NCI-H526 (cell line): Measurements from ENCODE around the gene TTLL10.

Experiments used
- DNase-seq, 2 experiments: peaks; one replicate each; lab custom pipeline; 2025; lab: John Stamatoyannopoulos, UW

TTLL10 gene

DNA sequence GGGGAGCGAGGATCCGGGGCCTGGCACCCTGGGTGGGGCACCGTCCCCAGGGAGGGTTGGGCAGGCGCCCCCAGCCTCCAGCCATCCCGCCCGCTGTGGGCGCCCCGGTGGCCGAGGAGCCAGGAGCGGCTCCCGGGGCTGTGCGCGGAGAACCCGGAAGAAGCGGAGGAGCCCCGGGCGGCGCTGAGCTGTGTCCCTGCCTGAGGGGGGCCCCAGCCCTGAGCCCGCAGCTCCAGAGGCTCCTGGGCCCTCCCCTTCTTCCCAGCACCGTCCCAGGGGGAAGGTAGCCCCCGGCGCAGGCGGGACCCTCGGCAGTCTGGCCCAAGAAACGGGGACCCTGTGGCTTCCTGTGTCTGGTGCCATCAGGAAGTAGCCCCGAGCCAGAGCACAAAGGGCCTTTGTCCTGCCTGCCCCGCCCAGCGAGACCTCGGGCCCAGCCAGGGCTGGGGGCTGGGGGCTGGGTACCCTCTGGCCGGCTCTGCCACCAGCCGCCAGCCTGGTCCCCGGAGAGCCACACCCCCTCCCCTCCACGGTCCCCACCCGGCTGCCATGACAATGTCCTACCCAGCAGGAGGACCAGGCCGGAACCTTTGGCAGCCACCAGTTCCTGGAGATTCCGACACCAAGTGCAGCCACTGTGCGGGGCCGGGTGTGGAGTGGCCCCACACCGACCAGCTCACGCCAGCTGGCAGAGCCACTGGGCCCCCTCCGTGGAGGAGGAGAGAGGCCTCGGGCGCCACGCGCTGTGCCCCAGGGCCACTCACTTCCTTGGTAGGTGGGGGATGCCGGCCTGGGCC is 15.6 kb upstream of the TTLL10 start:
- peak; percentile 75 to 94 for DNase-seq

- DNase-seq: no peak
These were observed 13.3 kb upstream of the TTLL10 start for GRCh38 chr1:1160281-1160930.

DNA sequence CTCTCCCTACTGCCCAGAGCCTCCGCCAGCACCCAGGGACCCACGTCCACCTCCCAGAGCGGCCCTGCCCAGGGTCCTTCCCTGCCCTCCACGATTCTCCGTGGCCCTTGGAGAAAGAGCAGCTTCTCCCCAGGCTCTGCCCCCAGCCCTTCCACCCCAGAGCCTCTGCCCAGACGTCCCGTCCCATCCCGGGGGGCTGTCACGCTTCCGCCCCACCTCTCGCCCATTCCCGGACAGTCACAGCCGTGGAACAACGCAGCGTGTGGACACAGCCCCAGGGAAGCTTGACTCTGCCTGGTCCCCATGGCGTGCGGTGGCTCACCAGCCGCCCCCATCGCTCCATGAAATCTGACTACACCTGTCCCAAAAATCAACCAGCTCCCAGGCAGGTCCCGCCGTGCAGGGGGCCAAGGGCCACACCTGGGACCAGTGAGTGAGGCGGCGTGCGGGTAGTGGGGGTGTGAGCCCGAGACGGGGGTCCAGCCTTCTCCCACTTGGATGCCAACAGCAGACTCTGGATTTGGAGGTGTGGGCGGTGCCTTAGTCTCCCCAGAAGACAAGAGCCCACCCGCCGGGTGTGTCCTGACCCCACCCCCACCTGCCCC is 12.5 kb upstream of the TTLL10 start:
- DNase-seq: no peak

DNA sequence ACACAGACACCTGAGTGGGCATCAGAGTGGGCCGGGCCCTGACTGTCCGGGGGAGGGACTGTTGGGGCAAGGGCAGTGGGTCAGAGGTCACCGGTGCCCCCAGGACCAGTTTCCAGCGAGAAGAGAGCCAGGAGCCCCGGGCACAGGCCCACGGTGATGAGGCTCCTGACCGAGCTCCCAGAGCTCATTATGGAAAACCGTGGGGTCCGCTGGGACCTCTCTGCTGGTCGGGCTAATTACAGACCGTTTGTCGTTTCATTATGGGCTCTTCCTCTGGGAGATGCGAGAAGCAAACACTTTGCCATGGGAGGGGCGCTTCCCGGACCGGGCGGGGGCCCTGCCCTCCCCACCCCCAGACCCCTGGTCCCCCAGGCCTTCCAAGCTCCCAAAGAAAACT is 12.0 kb upstream of the TTLL10 start:
- DNase-seq: peak; percentile 36 to 73

GRCh38 chr1:1162597-1163537 is 10.8 kb upstream of the TTLL10 start:
- peak; percentile 92 to 98 for DNase-seq

DNA sequence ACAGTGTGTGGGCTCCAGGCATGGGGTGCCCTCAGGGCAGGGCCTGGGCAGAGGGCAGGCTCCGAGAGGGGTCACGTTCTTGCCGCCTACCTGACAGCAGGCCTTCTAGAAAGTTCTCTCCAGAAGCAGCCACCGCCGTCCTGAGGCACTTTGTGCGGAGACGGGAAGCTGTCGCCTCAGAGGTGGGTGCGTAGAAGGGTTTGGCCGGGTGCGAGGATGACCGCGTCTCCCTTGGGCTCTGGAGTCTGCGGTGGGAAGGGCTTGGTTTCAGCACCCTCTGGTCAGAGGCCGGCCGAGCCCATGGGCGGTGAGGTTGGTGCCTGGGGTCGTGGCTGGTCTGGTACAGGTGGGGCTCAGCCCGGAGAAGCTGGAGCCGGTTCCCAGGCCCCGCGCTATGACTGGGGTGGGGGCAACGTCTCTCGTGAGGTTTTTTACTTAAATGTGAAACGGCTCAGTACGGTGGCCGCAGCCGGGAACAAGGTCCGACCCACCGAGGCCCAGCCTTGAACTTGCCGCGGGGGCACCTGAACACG is 10.1 kb upstream of the TTLL10 start:
- peak in 1 of 2 experiments; percentile 70 for DNase-seq

GRCh38 chr1:1164361-1164700 is 9.3 kb upstream of the TTLL10 start:
- DNase-seq: no peak

DNA sequence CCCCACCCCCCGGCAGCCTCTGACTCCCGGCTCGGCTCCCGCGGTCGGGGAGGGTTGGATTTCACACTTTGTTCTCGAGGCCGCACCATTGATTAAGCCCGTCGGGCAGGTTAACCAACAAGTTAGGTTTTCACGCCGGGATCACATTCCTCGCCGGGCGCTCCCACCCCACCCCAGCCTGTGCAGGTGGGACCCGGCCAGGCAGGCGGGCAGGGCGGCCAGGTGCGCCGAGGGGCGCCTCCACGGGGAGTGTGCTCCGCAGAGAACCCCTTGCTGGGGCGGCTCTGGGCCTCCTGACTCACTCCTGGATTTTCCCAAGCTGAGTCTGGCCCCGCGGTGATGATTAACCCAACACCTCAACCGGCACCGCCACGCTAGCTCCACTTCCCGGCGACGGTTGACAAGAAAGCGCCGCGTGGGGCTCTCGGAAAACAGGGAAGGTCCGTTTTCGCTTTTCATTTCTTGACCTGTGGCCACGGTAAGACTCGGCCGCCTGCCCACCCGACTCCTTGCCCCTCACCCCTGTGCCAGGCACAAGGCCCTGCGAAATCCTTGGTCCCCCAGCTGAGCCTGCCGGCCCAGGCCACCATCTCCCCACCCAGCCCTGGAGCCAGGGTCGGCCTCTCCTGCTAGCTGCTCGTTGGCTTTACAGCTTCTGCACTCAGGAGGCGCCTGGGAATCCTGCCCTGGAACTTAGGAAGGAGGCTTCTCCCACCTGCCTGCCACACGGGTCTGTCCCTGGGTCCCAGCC is 8.8 kb upstream of the TTLL10 start:
- peak; percentile 44 to 65 for DNase-seq

GRCh38 chr1:1165485-1165884 is 8.2 kb upstream of the TTLL10 start:
- peak in 1 of 2 experiments; percentile 60 for DNase-seq

- no peak for DNase-seq
These were observed 7.7 kb upstream of the TTLL10 start for GRCh38 chr1:1165900-1166421.

DNA sequence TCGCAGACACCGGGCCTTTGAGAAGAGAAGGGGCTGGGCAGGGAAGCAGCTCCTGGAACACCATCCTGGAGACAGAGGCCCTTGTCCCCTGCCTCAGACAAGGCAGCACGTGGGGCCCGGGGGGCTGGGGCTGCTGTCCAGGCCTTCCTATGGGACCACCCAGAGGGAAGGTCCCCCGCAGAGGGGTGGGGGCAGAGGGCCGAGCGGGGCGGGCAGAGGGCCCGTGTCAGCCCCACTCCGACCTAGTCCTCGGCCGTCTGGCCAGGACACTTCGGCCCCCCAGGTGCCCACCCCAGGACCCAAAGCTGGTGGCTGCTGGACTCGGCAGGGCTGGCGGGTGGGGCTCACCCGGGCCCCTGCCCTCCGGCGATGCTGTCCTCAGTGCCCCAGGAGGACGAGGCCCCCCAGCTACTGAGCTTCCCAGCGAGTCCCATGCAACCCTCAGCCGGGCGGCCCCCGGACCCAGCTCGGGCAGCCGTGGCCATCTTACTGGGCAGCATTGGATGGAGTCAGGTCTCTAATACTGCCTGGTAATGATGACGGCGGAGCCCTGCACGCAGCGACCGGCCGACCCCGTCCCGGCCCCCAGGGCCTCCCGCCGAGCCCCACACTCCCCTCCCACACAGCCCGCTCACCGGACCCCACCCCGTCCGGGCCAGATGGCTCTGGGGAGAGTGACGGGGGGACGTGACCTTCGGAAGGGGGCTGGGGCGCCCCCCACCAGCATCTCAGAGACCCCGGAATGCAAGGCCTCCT is 6.9 kb upstream of the TTLL10 start:
- no peak for DNase-seq

DNA sequence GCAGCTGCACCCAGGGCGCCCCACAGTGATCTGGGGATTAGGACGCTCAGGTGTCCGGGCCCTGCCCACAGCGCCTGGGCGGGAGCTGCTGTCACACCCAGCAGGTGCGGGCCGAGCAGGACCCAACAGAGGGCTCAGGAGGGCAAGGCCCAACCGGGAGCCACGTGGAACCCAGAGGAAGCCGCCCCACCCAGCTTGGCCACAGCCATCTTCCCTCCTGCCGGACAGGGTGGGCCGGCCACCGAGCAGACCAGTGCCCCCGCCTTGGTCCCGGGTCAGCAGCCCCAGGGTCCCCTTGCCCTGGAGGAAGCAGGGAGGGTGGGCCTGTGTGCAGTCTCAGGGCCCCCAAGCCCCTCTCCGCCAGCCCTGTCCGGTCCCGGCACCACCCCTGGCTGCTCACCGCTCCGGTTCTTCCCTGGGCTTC is 6.3 kb upstream of the TTLL10 start:
- DNase-seq: peak in 1 of 2 experiments; percentile 36

DNA sequence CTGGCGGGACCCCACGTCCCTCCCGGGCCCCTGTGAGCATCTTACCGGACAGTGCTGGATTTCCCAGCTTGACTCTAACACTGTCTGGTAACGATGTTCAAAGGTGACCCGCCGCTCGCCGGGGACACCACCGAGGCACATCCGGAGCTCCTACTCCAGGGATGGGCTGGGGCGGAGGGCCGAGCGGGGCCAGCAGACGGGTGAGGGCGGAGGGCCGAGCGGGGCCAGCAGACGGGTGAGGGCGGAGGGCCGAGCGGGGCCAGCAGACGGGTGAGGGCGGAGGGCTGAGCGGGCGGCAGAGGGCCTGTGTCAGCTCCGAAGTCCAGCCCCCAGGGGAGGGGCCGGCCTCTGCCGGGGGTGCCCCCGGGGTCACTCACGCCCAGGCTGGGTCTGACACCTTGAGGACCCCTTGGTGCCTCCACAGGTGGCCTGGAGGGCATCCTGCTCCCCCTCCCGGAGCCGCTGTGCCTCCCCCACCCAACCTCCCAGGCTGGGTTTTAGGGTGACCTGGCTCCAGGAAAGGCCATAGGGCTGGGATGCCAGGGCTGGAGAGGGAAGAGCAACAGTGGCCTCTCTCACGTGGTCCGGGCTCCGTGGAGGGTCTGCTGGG is 5.7 kb upstream of the TTLL10 start:
- no peak for DNase-seq

DNA sequence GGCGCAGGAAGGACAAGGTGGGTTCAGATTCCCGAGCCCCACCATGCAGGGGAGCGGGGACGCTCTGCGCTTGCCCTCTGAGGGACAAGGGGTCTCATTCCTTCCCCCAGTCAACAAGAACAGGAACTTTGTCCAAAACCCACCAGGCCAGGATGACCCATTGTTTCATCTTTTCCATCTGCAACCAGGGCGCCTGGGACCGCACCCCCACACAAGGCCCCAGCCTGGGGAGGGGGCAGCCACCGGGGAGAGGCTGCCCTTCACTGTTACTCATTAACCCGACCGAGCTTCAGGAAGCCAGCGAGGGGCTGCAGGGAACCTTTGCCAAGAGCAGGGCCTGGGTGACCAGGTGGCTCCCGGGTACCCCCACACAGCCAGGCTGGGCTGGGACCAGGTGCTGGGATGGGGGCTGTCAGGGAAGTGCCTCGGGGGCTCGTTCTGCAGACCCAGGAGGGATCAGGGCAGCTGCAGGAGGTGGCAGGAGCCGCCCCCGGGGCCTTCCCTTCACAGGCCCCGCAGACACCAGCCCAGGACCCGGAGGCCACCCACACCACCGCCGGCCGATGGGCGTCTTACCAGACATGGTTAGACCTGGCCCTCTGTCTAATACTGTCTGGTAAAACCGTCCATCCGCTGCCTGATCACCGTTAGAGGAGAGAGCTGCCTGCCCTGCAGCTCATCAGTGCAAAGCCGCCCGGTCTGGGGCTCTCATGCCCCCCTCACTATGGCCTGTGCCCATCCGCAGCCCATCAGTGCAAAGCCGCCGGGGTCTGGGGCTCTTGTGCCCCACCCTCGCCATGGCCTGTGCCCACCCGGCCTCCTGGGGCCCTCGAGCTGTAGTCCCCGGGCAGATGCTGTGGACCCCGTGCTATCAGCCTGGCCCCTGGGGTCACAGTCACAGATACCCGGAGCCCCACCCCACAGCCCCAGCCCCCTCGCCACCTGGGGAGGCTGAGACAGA is 4.9 kb upstream of the TTLL10 start:
- no peak for DNase-seq

GRCh38 chr1:1169429-1170214 is 4.1 kb upstream of the TTLL10 start:
- no peak for DNase-seq

GRCh38 chr1:1170215-1171091 is 3.2 kb upstream of the TTLL10 start:
- DNase-seq: no peak

GRCh38 chr1:1171161-1171545 is 2.5 kb upstream of the TTLL10 start:
- DNase-seq: no peak
